Peyer's patch (tissue), 4 donors: ENCODE data around the gene PROM2.

Source experiments
- CTCF ChIP-seq, 6 experiments: fragments of 450-650 bp in 4 of 6; fragments of 200-600 bp in 2 of 6; sonication (generic) in 1 of 6; IDR thresholded peaks; one replicate each; pipeline ENCODE4 v1.5.1; 2017 to 2019; ENCODE audit warnings: antibody characterized with exemption in 6 of 6, mild to moderate bottlenecking in 3 of 6, moderate library complexity in 1 of 6
- POLR2A ChIP-seq, 2 donors: fragments of 450-650 bp; IDR thresholded peaks; one replicate each; pipeline ENCODE4 v1.5.1; 2017; ENCODE audit warnings: antibody characterized with exemption in 2 of 2, mild to moderate bottlenecking in 2 of 2, moderate library complexity in 2 of 2

DNA sequence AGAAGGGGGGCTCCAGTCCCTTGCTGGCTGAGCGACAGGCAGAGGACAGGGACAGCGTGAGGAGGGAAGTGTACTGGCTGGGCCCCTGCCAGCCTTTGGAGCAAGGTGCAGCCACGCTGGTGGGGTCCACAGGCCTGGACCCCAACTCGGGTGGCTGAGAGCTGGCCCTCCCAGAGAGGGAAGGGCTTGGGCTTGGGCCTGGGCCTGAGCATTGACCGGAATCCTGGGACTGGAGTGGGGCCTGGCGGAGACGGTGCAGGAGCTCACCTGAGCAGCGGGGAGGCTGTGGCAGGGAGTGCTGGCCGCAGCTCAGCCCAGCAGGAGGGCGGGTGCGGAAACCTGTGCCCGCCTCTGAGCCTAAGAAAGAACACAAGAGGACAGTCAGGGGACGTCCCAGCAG lies 50.8 kb downstream of the PROM2 start:
- no peak for TF ChIP-seq CTCF (IDR thresholded peaks at IDR 0.05)
- no peak for TF ChIP-seq POLR2A (IDR thresholded peaks at IDR 0.05)
